Stimulated activated CD4-positive, alpha-beta T cell treated with anti-CD3 and anti-CD28 coated beads, Interleukin-15, amount 100 ng/mL, for 1 hour (primary cell): ENCODE data around the gene ELL.
"Not testable (repeated sequence)": the region's sequence is repeated elsewhere in the genome, so short reads cannot be mapped to it uniquely, and the experiment has no call there.

ENCODE experiments used
- DNase-seq, 2 donors: peaks; one replicate each; pipeline ENCODE4 v3.0.0-alpha.2; 2020; ENCODE audit warnings: low read depth in 1 of 2, low spot score in 1 of 2

Gene ELL

GRCh38 chr19:18521692-18522123 lies at the start of gene ELL:
Gene ELL (minus strand): TSS chr19:18522070. CDS start chr19:18522055, 15 bp downstream.
- DNase-seq: peak in 1 of 2 donors; percentile 6

GRCh38 chr19:18568367-18568766 lies 46.5 kb upstream of the ELL start:
- no peak for DNase-seq

GRCh38 chr19:18566953-18567352 lies 45.1 kb upstream of the ELL start:
- no peak for DNase-seq

- no peak for DNase-seq
These were observed 40.2 kb upstream of the ELL start for GRCh38 chr19:18562086-18562485.

- DNase-seq: no peak
These were observed 37.8 kb upstream of the ELL start for GRCh38 chr19:18559685-18560084.

- DNase-seq: no peak
These were observed 36.7 kb upstream of the ELL start for GRCh38 chr19:18558604-18559003.

GRCh38 chr19:18558202-18558555 lies 36.3 kb upstream of the ELL start:
- DNase-seq: no peak

- peak; percentile 90 to 94 for DNase-seq
These were observed 35.7 kb upstream of the ELL start, which contains the start of gene KXD1 for GRCh38 chr19:18557411-18558201. Gene KXD1 (plus strand): TSS chr19:18557870. CDS start chr19:18562057, 4,187 bp downstream.

GRCh38 chr19:18551631-18552030 lies 29.8 kb upstream of the ELL start:
- DNase-seq: no peak

- peak; percentile 27 to 50 for DNase-seq
These were observed 22.1 kb upstream of the ELL start for GRCh38 chr19:18543814-18544475.

GRCh38 chr19:18542941-18543813 lies 21.3 kb upstream of the ELL start, which contains the start of gene FKBP8:
Gene FKBP8 (minus strand): TSS chr19:18543573. CDS start chr19:18541970, 1,603 bp downstream.
- peak; percentile 92 for DNase-seq

- DNase-seq: no peak
These were observed 20.4 kb upstream of the ELL start for GRCh38 chr19:18541992-18542940.

- no peak for DNase-seq
These were observed 19.6 kb upstream of the ELL start for GRCh38 chr19:18541258-18541991.

- DNase-seq: not testable (repeated sequence)
These were observed 18.3 kb upstream of the ELL start for GRCh38 chr19:18540200-18540599.

- DNase-seq: no peak
These were observed 17.5 kb upstream of the ELL start for GRCh38 chr19:18539372-18539771.

GRCh38 chr19:18538115-18538514 lies 16.2 kb upstream of the ELL start:
- no peak for DNase-seq

- no peak for DNase-seq
These were observed 15.6 kb upstream of the ELL start for GRCh38 chr19:18537431-18537830.

GRCh38 chr19:18536475-18536874 lies 14.6 kb upstream of the ELL start:
- no peak for DNase-seq

GRCh38 chr19:18533058-18533457 lies 11.2 kb upstream of the ELL start:
- no peak for DNase-seq
